Pancreas (tissue), 10 donors: ENCODE data around the gene CTIF. TPM values are rescaled to one million over a fixed set of nuclear protein-coding genes. Genes with fewer than 3 reads are reported as not detected.

Source experiments
- ATAC-seq, 4 donors: fragments of 200-7000 bp; cut with Tn5 transposase; one replicate each; pipeline versions ENCODE4 v1.8.0 to v1.9.1; 2020; ENCODE audit warnings: mild to moderate bottlenecking in 4 of 4, moderate library complexity in 4 of 4
- DNase-seq, 6 donors: peaks; one replicate each; pipeline ENCODE4 v3.0.0-alpha.2; 2020
- FAIRE-seq: peaks from 2 replicates; lab custom pipeline; 2012; peaks lifted over from hg19 to GRCh38; lab: Jason Lieb, UNC
- H3K27ac ChIP-seq, 4 donors: fragments of 200-600 bp; sonication (generic); 1 replicate in 3 of 4; 2 replicates in 1 of 4; pipeline versions ENCODE4 v1.5.0 to v1.8.0; 2020
- H3K27me3 ChIP-seq, 4 donors: fragments of 200-600 bp; one replicate each; pipeline ENCODE4 v1.8.0; 2021
- H3K36me3 ChIP-seq, 3 donors: fragments of 200-600 bp; sonication (generic) in 1 of 3; one replicate each; pipeline versions ENCODE4 v1.5.0 to v1.8.0; 2020 to 2021
- H3K4me1 ChIP-seq, 3 donors: fragments of 200-600 bp; one replicate each; pipeline ENCODE4 v1.8.0; 2021
- H3K4me3 ChIP-seq, 4 donors: fragments of 200-600 bp; sonication (generic) in 2 of 4; one replicate each; pipeline versions ENCODE4 v1.5.0 to v1.8.0; 2020 to 2021
- H3K9me3 ChIP-seq, 4 donors: fragments of 200-600 bp; one replicate each; pipeline ENCODE4 v1.8.0; 2021
- CTCF ChIP-seq, 4 donors: fragments of 200-600 bp; sonication (generic) in 3 of 4; IDR thresholded peaks; one replicate each; pipeline versions ENCODE4 v1.5.0 to v1.8.0; 2021; ENCODE audit warnings: antibody characterized with exemption in 4 of 4
- WGBS, 2 donors: extraction: QIAGEN DNeasy Blood & Tissue Kit; methylation state at CpG; one replicate each; pipeline ENCODE4 v1.1.7; 2013; 5-methylcytosine and 5-hydroxymethylcytosine counted together
- intact Hi-C, 3 donors: fragments of 100-400 bp; cut with DNase I; formaldehyde crosslinking; loops; one replicate each; pipeline versions ENCODE4 v1.11.1 to v1.14.2; 2022
- polyA plus RNA-seq, 2 donors: library from polyadenylated mRNA; stranded (reverse); fragments of 200-250 nt; gene quantifications; one replicate each; pipeline ENCODE4 v1.2.3, GENCODE V29; 2013
- total RNA-seq, 6 donors: library from RNA; stranded (reverse); fragmentation: NEBNext Ultra II Directional in 4 of 6; extraction: Animal tissue kit (Norgen Biotek cat#: 25700) in 4 of 6; gene quantifications; one replicate each; pipeline versions ENCODE4 v1.2.1 to v1.2.4, GENCODE V29; 2021 to 2023
- donor health status: healthy with polysubstance abuse.
- donor health status: DM: no; HTN: no; CAD: no; lungs with moderate emphysema.
- donor health status: DM: no; HTN: no; CAD: no.
- donor health status: control.
- donor health status: control.
- donor health status: Bipolar disorder and iron deficiency.
- donor health status: DM: yes; HTN: yes; CAD: no.
- donor health status: DM: no; HTN: no; CAD: no.
- donor health status: DM: no; HTN: no; CAD: no.
- donor health status: DM: yes; HTN: yes; CAD: no.

Gene CTIF
- total and polyA plus RNA-seq, 8 donors, result 15.1 to 27.4 (median 16.7) TPM

GRCh38 chr18:48757906-48758305 is 219.1 kb downstream of the CTIF start:
- no peak overlapping the region for H3K27ac ChIP-seq
- WGBS, 2 donors, result 95 to 96% methylated on average over 12 to 13 of the region's 13 CpGs
- intact Hi-C loops, result no loop called here
- no peak overlapping the region for H3K4me3 ChIP-seq
- no peaks in the 10 kb centered on the region for H3K4me1 ChIP-seq
- H3K36me3 ChIP-seq, result peaks cover 0 to 4% (median 0%) of the 10 kb centered on the region in 3 donors
- no peaks in the 10 kb centered on the region for H3K9me3 ChIP-seq
- FAIRE-seq (no peak), DNase-seq (peak in 1 of 6 donors; percentile 48), ATAC-seq (no peak)
- no peaks in the 10 kb centered on the region for H3K27me3 ChIP-seq
- no peak for TF ChIP-seq CTCF (IDR thresholded peaks at IDR 0.05)

- no peak for TF ChIP-seq CTCF (IDR thresholded peaks at IDR 0.05)
- Histone ChIP-seq H3K4me1 (no peaks in the 10 kb centered on the region), H3K27ac (no peak overlapping the region), H3K9me3 (no peaks in the 10 kb centered on the region), H3K4me3 (no peak overlapping the region), H3K36me3 (peaks cover 0 to 4% (median 0%) of the 10 kb centered on the region in 3 donors), H3K27me3 (no peaks in the 10 kb centered on the region)
- DNase-seq (peak in 1 of 6 donors; percentile 45), ATAC-seq (no peak), FAIRE-seq (no peak)
- intact Hi-C loops, result no loop called here
- WGBS, 2 donors, result 96 to 98% methylated on average over 19 of the region's 19 CpGs
Measured at GRCh38 chr18:48761582-48761981, 222.8 kb downstream of the CTIF start.

GRCh38 chr18:48762022-48762421 is 223.2 kb downstream of the CTIF start:
- FAIRE-seq (no peak), ATAC-seq (no peak), DNase-seq (peak in 1 of 6 donors; percentile 15)
- WGBS, 2 donors, result 94 to 97% methylated on average over 6 of the region's 6 CpGs
- no peak overlapping the region for H3K4me3 ChIP-seq
- no peaks in the 10 kb centered on the region for H3K9me3 ChIP-seq
- no peaks in the 10 kb centered on the region for H3K27me3 ChIP-seq
- no peak for TF ChIP-seq CTCF (IDR thresholded peaks at IDR 0.05)
- H3K27ac ChIP-seq, result no peak overlapping the region
- intact Hi-C loops, result no loop called here
- no peaks in the 10 kb centered on the region for H3K4me1 ChIP-seq
- H3K36me3 ChIP-seq, result peaks cover 0 to 4% (median 0%) of the 10 kb centered on the region in 3 donors

GRCh38 chr18:48762836-48763718 is 224.2 kb downstream of the CTIF start:
- no peaks in the 10 kb centered on the region for H3K9me3 ChIP-seq
- H3K27me3 ChIP-seq, result no peaks in the 10 kb centered on the region
- peak in 2 of 6 donors; percentile 15 to 44 for DNase-seq
- TF ChIP-seq CTCF (IDR thresholded peaks at IDR 0.05), result no peak
- no peak overlapping the region for H3K27ac ChIP-seq
- no peak for FAIRE-seq
- peak in 1 of 4 donors; percentile 11 for ATAC-seq
- peaks cover 0 to 4% (median 0%) of the 10 kb centered on the region in 3 donors for H3K36me3 ChIP-seq
- WGBS, 2 donors, result 86 to 91% methylated on average over 21 of the region's 21 CpGs
- intact Hi-C loops, result no loop called here
- H3K4me3 ChIP-seq, result no peak overlapping the region
- no peaks in the 10 kb centered on the region for H3K4me1 ChIP-seq

- DNase-seq, result no peak
- H3K9me3 ChIP-seq, result no peaks in the 10 kb centered on the region
- 78 to 83% methylated on average over 5 to 6 of the region's 6 CpGs for WGBS, 2 donors
- H3K4me3 ChIP-seq, result no peak overlapping the region
- intact Hi-C loops, result no loop called here
- H3K4me1 ChIP-seq, result no peaks in the 10 kb centered on the region
- FAIRE-seq, result no peak
- TF ChIP-seq CTCF (IDR thresholded peaks at IDR 0.05), result no peak
- H3K36me3 ChIP-seq, result no peaks in the 10 kb centered on the region
- no peaks in the 10 kb centered on the region for H3K27me3 ChIP-seq
- no peak overlapping the region for H3K27ac ChIP-seq
- ATAC-seq, result no peak
Measured at GRCh38 chr18:48763719-48764100, 224.9 kb downstream of the CTIF start.
